Activated naive CD8-positive, alpha-beta T cell treated with anti-CD3 and anti-CD28 coated beads, Interleukin-2, amount 50 U/mL, for 24 hours (primary cell): ENCODE measurements around the gene TMEM41A.
"Not testable (repeated sequence)": the region's sequence is repeated elsewhere in the genome, so short reads cannot be mapped to it uniquely, and the experiment has no call there.

Source experiments
- ATAC-seq: fragments of 150-1000 bp; cut with Tn5 transposase; one replicate; pipeline ENCODE4 v1.10.0; 2021
- DNase-seq: peaks from one replicate; pipeline ENCODE4 v3.0.0; 2021
- H3K27ac Mint-ChIP-seq: one replicate; pipeline ENCODE4 v1.8.0; 2021; ENCODE audit warnings: mild to moderate bottlenecking, mixed read lengths
- H3K27me3 Mint-ChIP-seq: one replicate; pipeline ENCODE4 v1.8.0; 2021; ENCODE audit warnings: mixed read lengths
- H3K36me3 Mint-ChIP-seq: one replicate; pipeline ENCODE4 v1.8.0; 2021; ENCODE audit warnings: low read depth, mixed read lengths
- H3K4me1 Mint-ChIP-seq: one replicate; pipeline ENCODE4 v1.8.0; 2021; ENCODE audit warnings: mixed read lengths
- H3K4me3 Mint-ChIP-seq: one replicate; pipeline ENCODE4 v1.8.0; 2021; ENCODE audit warnings: mild to moderate bottlenecking, moderate library complexity, mixed read lengths
- H3K9me3 Mint-ChIP-seq: one replicate; pipeline ENCODE4 v1.8.0; 2021; ENCODE audit warnings: mixed read lengths

TMEM41A gene

DNA sequence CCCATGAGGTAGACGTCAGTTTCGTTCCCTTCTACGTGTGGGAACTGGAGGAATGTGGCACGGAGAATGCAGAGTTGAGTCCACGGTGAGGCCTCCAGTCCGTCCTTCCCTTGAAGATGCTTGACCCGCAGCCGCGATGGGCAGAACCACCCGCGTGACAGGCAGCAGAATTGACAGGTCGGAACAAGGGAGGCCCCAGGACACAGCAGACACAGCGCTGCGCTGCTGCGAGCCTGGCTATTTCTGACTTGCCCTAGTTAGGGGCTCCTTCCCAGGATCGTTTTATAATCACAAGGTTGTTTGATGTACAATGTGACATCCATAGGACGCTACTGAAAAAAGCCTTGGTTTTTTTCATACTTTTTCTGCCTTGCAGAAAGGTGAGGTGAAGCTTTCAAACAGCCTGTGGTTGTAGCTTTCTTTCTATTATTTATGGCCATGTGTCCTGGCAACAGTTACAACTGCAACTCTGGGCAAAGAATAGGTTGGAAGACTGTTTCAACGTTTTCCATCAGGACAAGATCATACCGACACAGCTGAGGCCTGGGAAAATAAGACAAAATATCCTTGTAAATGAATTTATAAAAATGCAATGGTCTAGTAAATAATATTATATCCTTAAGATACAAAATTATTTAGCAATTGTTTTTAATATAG lies 9.6 kb upstream of the TMEM41A start:
- Mint-ChIP-seq H3K4me3 (no peak overlapping the region), H3K4me1 (no peaks in the 10 kb centered on the region), H3K36me3 (no peaks in the 10 kb centered on the region), H3K9me3 (no peaks in the 10 kb centered on the region), H3K27me3 (peaks cover 5% of the 10 kb centered on the region), H3K27ac (no peak overlapping the region)
- DNase-seq: no peak
- ATAC-seq: no peak

DNA sequence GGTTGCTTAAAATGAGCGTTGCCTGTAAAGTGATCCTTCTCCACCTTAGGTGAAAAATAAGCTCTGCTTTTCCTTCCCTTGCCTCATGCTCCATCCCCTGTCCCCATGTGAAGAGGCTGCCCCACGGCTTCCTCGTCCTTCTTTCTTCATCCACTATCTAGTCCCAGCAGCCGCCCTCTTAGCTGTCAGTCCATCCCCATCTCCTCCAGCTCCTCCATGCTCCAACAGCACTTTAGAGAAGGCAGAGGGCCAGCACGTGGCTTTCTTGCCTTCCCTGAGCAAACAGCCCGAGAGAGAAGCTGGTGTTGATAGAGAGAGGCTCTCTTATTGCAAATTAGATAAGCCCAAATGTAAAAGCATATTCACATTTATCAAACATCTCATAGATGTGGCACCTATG lies 9.0 kb upstream of the TMEM41A start:
- peaks cover 5% of the 10 kb centered on the region for H3K27me3 Mint-ChIP-seq
- no peak overlapping the region for H3K27ac Mint-ChIP-seq
- no peaks in the 10 kb centered on the region for H3K4me1 Mint-ChIP-seq
- DNase-seq: no peak
- no peak overlapping the region for H3K4me3 Mint-ChIP-seq
- H3K9me3 Mint-ChIP-seq: no peaks in the 10 kb centered on the region
- ATAC-seq: no peak
- H3K36me3 Mint-ChIP-seq: no peaks in the 10 kb centered on the region

GRCh38 chr3:185504636-185505035 lies 5.8 kb upstream of the TMEM41A start:
- H3K27ac Mint-ChIP-seq: no peak overlapping the region
- H3K36me3 Mint-ChIP-seq: no peaks in the 10 kb centered on the region
- no peak overlapping the region for H3K4me3 Mint-ChIP-seq
- H3K27me3 Mint-ChIP-seq: peaks cover 3% of the 10 kb centered on the region
- H3K9me3 Mint-ChIP-seq: no peaks in the 10 kb centered on the region
- H3K4me1 Mint-ChIP-seq: peaks cover 2% of the 10 kb centered on the region
- ATAC-seq: no peak
- no peak for DNase-seq

GRCh38 chr3:185503521-185503920 lies 4.7 kb upstream of the TMEM41A start:
- Mint-ChIP-seq H3K4me3 (no peak overlapping the region), H3K27me3 (peaks cover 3% of the 10 kb centered on the region), H3K27ac (no peak overlapping the region), H3K4me1 (peaks cover 9% of the 10 kb centered on the region), H3K36me3 (no peaks in the 10 kb centered on the region), H3K9me3 (no peaks in the 10 kb centered on the region)
- ATAC-seq (no peak), DNase-seq (no peak)

GRCh38 chr3:185502987-185503386 lies 4.2 kb upstream of the TMEM41A start:
- Mint-ChIP-seq H3K27ac (no peak overlapping the region), H3K4me3 (no peak overlapping the region), H3K27me3 (peaks cover 3% of the 10 kb centered on the region), H3K9me3 (no peaks in the 10 kb centered on the region), H3K36me3 (no peaks in the 10 kb centered on the region), H3K4me1 (peaks cover 9% of the 10 kb centered on the region)
- ATAC-seq (no peak), DNase-seq (no peak)

GRCh38 chr3:185490241-185490640 lies 8.6 kb downstream of the TMEM41A start:
- Mint-ChIP-seq H3K27me3 (no peaks in the 10 kb centered on the region), H3K4me1 (no peaks in the 10 kb centered on the region), H3K36me3 (peaks cover 47% of the 10 kb centered on the region), H3K4me3 (no peak overlapping the region), H3K9me3 (no peaks in the 10 kb centered on the region), H3K27ac (no peak overlapping the region)
- DNase-seq (no peak), ATAC-seq (no peak)

DNA sequence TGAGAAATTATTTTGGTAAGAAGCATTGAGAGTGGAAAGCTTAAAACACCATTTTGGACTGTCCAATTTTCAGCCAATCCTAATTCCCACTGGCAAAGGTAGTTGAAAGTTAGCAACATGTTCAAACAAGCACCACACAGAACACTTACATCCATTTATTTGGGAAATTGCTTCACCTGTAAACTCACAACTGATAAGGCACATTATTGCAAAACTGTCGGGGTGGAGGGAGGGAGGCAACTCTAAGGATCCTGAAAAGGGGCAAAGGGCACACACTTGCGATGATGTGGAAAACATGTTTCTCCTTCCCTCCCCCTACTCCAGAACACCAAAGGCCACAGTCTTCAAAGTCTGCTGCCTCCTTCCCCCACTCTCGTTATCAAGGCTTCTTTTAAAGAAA lies 9.4 kb downstream of the TMEM41A start:
- peaks cover 43% of the 10 kb centered on the region for H3K36me3 Mint-ChIP-seq

GRCh38 chr3:185488465-185488864 lies 10.4 kb downstream of the TMEM41A start:
- peaks cover under 1% of the 10 kb centered on the region for H3K4me1 Mint-ChIP-seq
- no peak overlapping the region for H3K27ac Mint-ChIP-seq
- DNase-seq (no peak), ATAC-seq (no peak)
- H3K36me3 Mint-ChIP-seq: peaks cover 33% of the 10 kb centered on the region
- H3K27me3 Mint-ChIP-seq: no peaks in the 10 kb centered on the region
- H3K4me3 Mint-ChIP-seq: no peak overlapping the region
- no peaks in the 10 kb centered on the region for H3K9me3 Mint-ChIP-seq

More for the DNA sequence above, 9.4 kb downstream of the TMEM41A start:
- no peak for ATAC-seq
- Mint-ChIP-seq H3K27me3 (no peaks in the 10 kb centered on the region), H3K27ac (no peak overlapping the region), H3K4me1 (no peaks in the 10 kb centered on the region), H3K9me3 (no peaks in the 10 kb centered on the region), H3K4me3 (no peak overlapping the region)
- DNase-seq: no peak

- Mint-ChIP-seq H3K27me3 (no peaks in the 10 kb centered on the region), H3K4me3 (no peak overlapping the region), H3K27ac (no peak overlapping the region), H3K9me3 (no peaks in the 10 kb centered on the region), H3K36me3 (peaks cover 45% of the 10 kb centered on the region), H3K4me1 (peaks cover 7% of the 10 kb centered on the region)
- no peak for ATAC-seq
- DNase-seq: no peak
These were observed 12.4 kb downstream of the TMEM41A start for GRCh38 chr3:185486394-185486793.

- Mint-ChIP-seq H3K9me3 (peaks cover 4% of the 10 kb centered on the region), H3K36me3 (peaks cover 44% of the 10 kb centered on the region), H3K27ac (no peak overlapping the region), H3K27me3 (no peaks in the 10 kb centered on the region), H3K4me3 (no peak overlapping the region), H3K4me1 (peaks cover 7% of the 10 kb centered on the region)
- no peak for ATAC-seq
- no peak for DNase-seq
These were observed 14.5 kb downstream of the TMEM41A start for GRCh38 chr3:185484296-185484695.

GRCh38 chr3:185479373-185479945 lies 19.4 kb downstream of the TMEM41A start:
- DNase-seq (no peak), ATAC-seq (no peak)
- H3K4me3 Mint-ChIP-seq: no peak overlapping the region
- H3K27me3 Mint-ChIP-seq: no peaks in the 10 kb centered on the region
- H3K36me3 Mint-ChIP-seq: peaks cover 21% of the 10 kb centered on the region
- H3K27ac Mint-ChIP-seq: no peak overlapping the region
- H3K9me3 Mint-ChIP-seq: peaks cover 4% of the 10 kb centered on the region
- H3K4me1 Mint-ChIP-seq: peaks cover 7% of the 10 kb centered on the region

DNA sequence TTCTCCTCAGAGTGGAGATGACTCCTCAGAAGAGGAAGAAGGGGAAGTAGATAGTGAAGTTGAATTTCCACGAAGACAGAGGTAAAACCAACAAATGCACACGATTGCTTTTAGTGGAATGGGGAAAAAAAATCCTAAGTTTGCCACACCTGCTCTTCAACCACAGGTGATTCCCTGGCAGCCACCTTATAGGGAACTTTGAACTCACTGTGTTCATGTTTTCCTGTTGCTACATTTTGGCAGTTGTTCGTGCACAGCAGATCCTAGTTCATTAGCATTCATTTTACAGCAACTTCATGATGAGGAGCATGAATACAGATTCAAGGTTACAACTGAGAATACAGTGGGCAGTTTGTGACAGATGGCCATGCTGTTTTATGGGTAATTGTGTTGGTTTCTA lies 21.5 kb downstream of the TMEM41A start:
- H3K27ac Mint-ChIP-seq: no peak overlapping the region
- H3K4me3 Mint-ChIP-seq: no peak overlapping the region
- no peaks in the 10 kb centered on the region for H3K4me1 Mint-ChIP-seq
- no peaks in the 10 kb centered on the region for H3K27me3 Mint-ChIP-seq
- ATAC-seq (no peak), DNase-seq (no peak)
- peaks cover 4% of the 10 kb centered on the region for H3K9me3 Mint-ChIP-seq
- peaks cover 23% of the 10 kb centered on the region for H3K36me3 Mint-ChIP-seq

GRCh38 chr3:185474922-185475321 lies 23.9 kb downstream of the TMEM41A start:
- not testable (repeated sequence) for H3K4me3 Mint-ChIP-seq, DNase-seq, H3K9me3 Mint-ChIP-seq, H3K4me1 Mint-ChIP-seq, ATAC-seq, H3K27ac Mint-ChIP-seq, H3K27me3 Mint-ChIP-seq
- peaks cover 11% of the 10 kb centered on the region for H3K36me3 Mint-ChIP-seq

- Mint-ChIP-seq H3K9me3 (no peaks in the 10 kb centered on the region), H3K36me3 (peaks cover 11% of the 10 kb centered on the region), H3K4me1 (no peaks in the 10 kb centered on the region), H3K4me3 (no peak overlapping the region), H3K27me3 (no peaks in the 10 kb centered on the region), H3K27ac (no peak overlapping the region)
- DNase-seq (no peak), ATAC-seq (no peak)
These were observed 25.5 kb downstream of the TMEM41A start for GRCh38 chr3:185473290-185473815.

DNA sequence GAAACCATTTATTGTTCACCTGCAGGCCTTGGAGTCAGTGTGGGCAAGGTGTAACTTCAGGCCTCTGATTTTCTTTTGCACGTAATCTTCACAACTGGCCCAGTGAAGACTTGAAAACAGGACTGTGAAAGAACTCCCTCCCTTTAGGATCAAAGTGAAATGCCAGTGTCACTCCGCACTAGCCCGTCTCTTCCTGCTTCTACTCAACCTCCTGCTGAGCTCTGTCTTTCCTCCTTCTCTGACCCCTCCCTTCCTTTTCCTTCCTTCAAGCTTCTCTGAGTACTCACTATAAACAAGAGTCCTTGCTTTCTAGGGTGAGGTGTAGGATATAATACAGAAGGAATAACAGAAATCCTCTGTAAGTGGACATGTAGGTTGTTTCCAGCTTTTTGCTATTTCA lies 28.5 kb downstream of the TMEM41A start:
- H3K27me3 Mint-ChIP-seq: no peaks in the 10 kb centered on the region

More for the DNA sequence above, 28.5 kb downstream of the TMEM41A start:
- Mint-ChIP-seq H3K4me1 (no peaks in the 10 kb centered on the region), H3K4me3 (no peak overlapping the region), H3K36me3 (peaks cover 11% of the 10 kb centered on the region), H3K27ac (no peak overlapping the region), H3K9me3 (no peaks in the 10 kb centered on the region)
- no peak for DNase-seq
- ATAC-seq: no peak
